Measurements from ENCODE around the gene EEFSEC. TPM values are rescaled to one million over a fixed set of nuclear protein-coding genes. Genes with fewer than 3 reads are reported as not detected.

The EEFSEC gene
- total RNA-seq, 1 experiment from 2014 or later: 13.8 TPM

GRCh38 chr3:128241741-128242140, 88.5 kb downstream of the EEFSEC start:
- no peak for DNase-seq (ENCODE audit: low read depth)

GRCh38 chr3:128242818-128243601, 89.7 kb downstream of the EEFSEC start:
- peak; percentile 38 for DNase-seq (ENCODE audit: low read depth)

- no peak for DNase-seq (ENCODE audit: low read depth)
Measured at GRCh38 chr3:128243602-128244504, 90.6 kb downstream of the EEFSEC start.

- no peak for DNase-seq (ENCODE audit: low read depth)
Measured at GRCh38 chr3:128245460-128245859, 92.2 kb downstream of the EEFSEC start.

GRCh38 chr3:128247666-128248409, 94.6 kb downstream of the EEFSEC start:
- DNase-seq (ENCODE audit: low read depth): peak; percentile 5

- no peak for DNase-seq (ENCODE audit: low read depth)
Measured at GRCh38 chr3:128252083-128252482, 98.8 kb downstream of the EEFSEC start.

GRCh38 chr3:128253150-128253549, 99.9 kb downstream of the EEFSEC start:
- no peak for DNase-seq (ENCODE audit: low read depth)

GRCh38 chr3:128254066-128254590, 100.8 kb downstream of the EEFSEC start:
- peak; percentile 9 for DNase-seq (ENCODE audit: low read depth)

GRCh38 chr3:128254967-128255366, 101.7 kb downstream of the EEFSEC start:
- no peak for DNase-seq (ENCODE audit: low read depth)

- no peak for DNase-seq (ENCODE audit: low read depth)
Measured at GRCh38 chr3:128256131-128256530, 102.8 kb downstream of the EEFSEC start.

GRCh38 chr3:128257632-128258031, 104.4 kb downstream of the EEFSEC start:
- no peak for DNase-seq (ENCODE audit: low read depth)

- DNase-seq (ENCODE audit: low read depth): no peak
Measured at GRCh38 chr3:128260275-128260674, 107.0 kb downstream of the EEFSEC start.

- no peak for DNase-seq (ENCODE audit: low read depth)
Measured at GRCh38 chr3:128262457-128262856, 109.2 kb downstream of the EEFSEC start.

GRCh38 chr3:128263118-128263517, 109.8 kb downstream of the EEFSEC start:
- no peak for DNase-seq (ENCODE audit: low read depth)

GRCh38 chr3:128263946-128264345, 110.7 kb downstream of the EEFSEC start:
- no peak for DNase-seq (ENCODE audit: low read depth)

GRCh38 chr3:128266453-128266852, 113.2 kb downstream of the EEFSEC start:
- DNase-seq (ENCODE audit: low read depth): peak; percentile 41

- DNase-seq (ENCODE audit: low read depth): no peak
Measured at GRCh38 chr3:128267541-128267940, 114.3 kb downstream of the EEFSEC start.

GRCh38 chr3:128269006-128269775, 115.9 kb downstream of the EEFSEC start:
- DNase-seq (ENCODE audit: low read depth): no peak

- DNase-seq (ENCODE audit: low read depth): no peak
Measured at GRCh38 chr3:128269796-128270195, 116.5 kb downstream of the EEFSEC start.

- no peak for DNase-seq (ENCODE audit: low read depth)
Measured at GRCh38 chr3:128270559-128271492, 117.5 kb downstream of the EEFSEC start.
